ENCODE results near the gene ZNF583. TPM values are rescaled to one million over a fixed set of nuclear protein-coding genes. Genes with fewer than 3 reads are reported as not detected.

The ZNF583 gene
- polyA plus RNA-seq, 3 donors, result 9.0 to 9.5 (median 9.3) TPM

GRCh38 chr19:56441206-56441792 lies 37.2 kb downstream of the ZNF583 start:
- no peak for DNase-seq (ENCODE audit: low read depth in 3 of 3, low spot score in 2 of 3)

DNA sequence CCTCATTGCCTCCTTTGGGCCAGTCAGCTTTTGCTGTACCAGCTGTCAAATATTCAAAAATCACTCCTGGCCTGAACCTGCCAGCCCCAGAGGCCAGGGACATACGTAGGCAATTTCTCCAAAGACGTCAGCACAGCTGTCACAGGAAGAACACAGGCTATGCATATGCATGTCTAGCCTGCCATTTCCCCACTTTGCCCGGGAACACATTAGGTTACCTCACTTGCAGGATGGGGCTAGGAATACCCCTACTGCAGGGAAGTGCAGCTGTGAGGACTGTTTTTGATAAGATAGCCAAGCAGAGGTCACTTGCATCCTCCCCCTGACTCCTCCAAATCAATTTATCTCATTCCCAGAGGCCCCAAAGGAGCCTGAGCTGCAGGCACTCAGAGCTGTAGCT lies 70.2 kb downstream of the ZNF583 start:
- no peak for DNase-seq (ENCODE audit: low read depth in 3 of 3, low spot score in 2 of 3)

GRCh38 chr19:56476093-56476492 lies 72.0 kb downstream of the ZNF583 start:
- no peak for DNase-seq (ENCODE audit: low read depth in 3 of 3, low spot score in 2 of 3)

Other genes with a start within 250 kb of the ZNF583 start
- gene GALP, start 228.3 kb upstream of the ZNF583 start, polyA plus RNA-seq (ENCODE audit: insufficient read length in 3 of 3), result not detected
- gene ZSCAN5B, start 206.5 kb upstream of the ZNF583 start, polyA plus RNA-seq (ENCODE audit: insufficient read length in 3 of 3), result not detected
- not detected for gene ZSCAN5C, start 202.1 kb upstream of the ZNF583 start, polyA plus RNA-seq (ENCODE audit: insufficient read length in 3 of 3)
- gene EDDM13, start 131.6 kb upstream of the ZNF583 start, polyA plus RNA-seq (ENCODE audit: insufficient read length in 3 of 3), result 1 to 10 TPM; 1.4 to 2.7 (median 1.9) TPM
- gene ZSCAN5A, start 89.5 kb upstream of the ZNF583 start, polyA plus RNA-seq (ENCODE audit: insufficient read length in 3 of 3), result 10 to 100 TPM; 10.2 to 14.1 (median 12.0) TPM
- gene ZNF582, start 10.8 kb upstream of the ZNF583 start, polyA plus RNA-seq (ENCODE audit: insufficient read length in 3 of 3), result 10 to 100 TPM in 1 of 3 donors, 1 to 10 TPM in 2; 9.0 to 11.5 (median 9.3) TPM
- 10 to 100 TPM; 14.9 to 19.6 (median 17.3) TPM for gene ZNF667, start 73.0 kb downstream of the ZNF583 start, polyA plus RNA-seq (ENCODE audit: insufficient read length in 3 of 3)
- gene ZNF471, start 103.5 kb downstream of the ZNF583 start, polyA plus RNA-seq (ENCODE audit: insufficient read length in 3 of 3), result 10 to 100 TPM; 13.1 to 18.3 (median 17.5) TPM
- gene ZFP28, start 134.6 kb downstream of the ZNF583 start, polyA plus RNA-seq (ENCODE audit: insufficient read length in 3 of 3), result 10 to 100 TPM; 12.8 to 14.5 (median 14.5) TPM
- gene ZNF470, start 163.1 kb downstream of the ZNF583 start, polyA plus RNA-seq (ENCODE audit: insufficient read length in 3 of 3), result 10 to 100 TPM in 1 of 3 donors, 1 to 10 TPM in 2; 8.5 to 10.9 (median 9.5) TPM
- 1 to 10 TPM; 8.4 to 9.2 (median 8.5) TPM for gene ZNF71, start 191.0 kb downstream of the ZNF583 start, polyA plus RNA-seq (ENCODE audit: insufficient read length in 3 of 3)
- 1 to 10 TPM; 1.2 to 1.4 (median 1.3) TPM for gene SMIM17, start 238.8 kb downstream of the ZNF583 start, polyA plus RNA-seq (ENCODE audit: insufficient read length in 3 of 3)